ENCODE data around the gene PSIP1. TPM values are rescaled to one million over a fixed set of nuclear protein-coding genes. Genes with fewer than 3 reads are reported as not detected.

Gene PSIP1
- total and polyA plus RNA-seq, 9 of the 15 experiments (the other 6 are each of a cell fraction or from before 2014, with no cell fraction given), result 18.8 to 119 (median 59.9) TPM

- intact Hi-C loops (cut with micrococcal nuclease) (loop anchor here (5.0 to 10.0 kb wide), 2 partner anchors 107 to 255 kb away; partner anchors contain the start of gene SNAPC3), in situ Hi-C loops (cut with MboI) (loop anchor here (10.0 kb wide), 1 partner anchor 335 kb away; no protein-coding TSS in a partner anchor)
- H3K4me2 ChIP-seq (ENCODE audit: insufficient read depth, low read length), result no peak overlapping the region
- peaks cover 0 to 3% of the 10 kb centered on the region in 2 experiments; a peak in 1 of 5 replicates for H3K4me1 ChIP-seq (replicated peaks in 1 of 2; ENCODE audit: control insufficient read depth in 2 of 2, insufficient read depth in 2 of 2, low read length in 2 of 2)
- no peaks in the 10 kb centered on the region for H4K20me1 ChIP-seq (replicated peaks; ENCODE audit: control insufficient read depth, insufficient read depth, low read length)
- no TSS peak for BruUV-seq (replicated peaks)
- H3K9me1 ChIP-seq (ENCODE audit: control insufficient read depth, insufficient read depth, low read length), result no peaks in the 10 kb centered on the region
- H2AFZ ChIP-seq (ENCODE audit: low read depth, low read length), result no peak overlapping the region
- no peaks in the 10 kb centered on the region for H3K9me3 ChIP-seq (replicated peaks; ENCODE audit: control insufficient read depth, insufficient read depth, low read depth, low read length)
- no peak overlapping the region for H3K27ac ChIP-seq (ENCODE audit: extremely low read depth, low read depth, low read length)
- no peak overlapping the region for H3K9ac ChIP-seq (ENCODE audit: insufficient read depth in 1 of 2, low read depth in 2 of 2, low read length in 2 of 2)
- WGBS (ENCODE audit: insufficient coverage, low coverage, missing lambda C conversion rate), result 13% methylated on average over 4 of the region's 4 CpGs
- FAIRE-seq (no peak), ATAC-seq (no peak), DNase-seq (ENCODE audit: extremely low read depth in 1 of 4, low spot score in 3 of 4) (no peak)
- ChIA-PET CTCF (ENCODE audit: low intra/inter-chr PET ratio) (interaction anchor here (0.8 kb wide), 1 partner anchor 8 kb away, joined by 3 read pairs; no protein-coding TSS in a partner anchor), POLR2A (interaction anchor here (0.7 kb wide), 1 partner anchor 11 kb away, joined by 3 read pairs; no protein-coding TSS in a partner anchor)
- H3K36me3 ChIP-seq (ENCODE audit: control insufficient read depth, insufficient read depth, low read length), result no peaks in the 10 kb centered on the region
- H3K4me3 ChIP-seq, result no peak overlapping the region
- no peaks in the 10 kb centered on the region for H3K27me3 ChIP-seq (ENCODE audit: control insufficient read depth in 2 of 2, insufficient read depth in 2 of 2, low read length in 2 of 2)
- H3K79me2 ChIP-seq (ENCODE audit: control insufficient read depth, insufficient read depth, low read length), result no peaks in the 10 kb centered on the region
- TF ChIP-seq NUFIP1 (IDR thresholded peaks at IDR 0.05; ENCODE audit: partially characterized antibody), result no peak
- no peak for TF ChIP-seq FOXK2 (conservative IDR thresholded peaks at IDR 0.05 in 1 of 2, IDR thresholded peaks at IDR 0.05 in 1 of 2; ENCODE audit: low read depth in 2 of 2)
- TF ChIP-seq TRIM25 (IDR thresholded peaks at IDR 0.05; ENCODE audit: borderline replicate concordance), result no peak
- no peak for TF ChIP-seq CREBBP (IDR thresholded peaks at IDR 0.05; ENCODE audit: low read depth, low read length)
- no peak for TF ChIP-seq HBP1 (CRISPR knock-in tag; IDR thresholded peaks at IDR 0.05)
- TF ChIP-seq HCFC1 (IDR thresholded peaks at IDR 0.05; ENCODE audit: low read depth, low read length), result no peak
- TF ChIP-seq ZNF518B (CRISPR knock-in tag; IDR thresholded peaks at IDR 0.05), result no peak
- TF ChIP-seq HNRNPLL (IDR thresholded peaks at IDR 0.05; ENCODE audit: low read depth, low read length, poor library complexity, severe bottlenecking), result no peak
- TF ChIP-seq ARHGAP35 (IDR thresholded peaks at IDR 0.05; ENCODE audit: partially characterized antibody), result no peak
- TF ChIP-seq HMBOX1 (IDR thresholded peaks at IDR 0.05), result no peak
- no peak for TF ChIP-seq ZNF431 (CRISPR knock-in tag; IDR thresholded peaks at IDR 0.05)
- TF ChIP-seq HDAC6 (IDR thresholded peaks at IDR 0.05; ENCODE audit: low read depth, low read length), result no peak
- no peak for TF ChIP-seq NFE2L1 (tag; IDR thresholded peaks at IDR 0.05; ENCODE audit: borderline replicate concordance, low read depth)
Observed at GRCh38 chr9:15529566-15530324, 19.0 kb upstream of the PSIP1 start.

All from K562 (cell line).